GM20431 (cell line): ENCODE results near the gene HEG1.

Experiments used
- in situ Hi-C: fragments of 300-500 bp; cut with MseI, MboI; formaldehyde crosslinking; loops from one replicate; pipeline ENCODE4 v1.15.0; 2020; ENCODE audit warnings: low sequenced_read_pairs; ENCODE audit not compliant: unreplicated experiment

Gene HEG1

GRCh38 chr3:124928333-124929202, 127.2 kb downstream of the HEG1 start:
- in situ Hi-C loops, result no loop called here

DNA sequence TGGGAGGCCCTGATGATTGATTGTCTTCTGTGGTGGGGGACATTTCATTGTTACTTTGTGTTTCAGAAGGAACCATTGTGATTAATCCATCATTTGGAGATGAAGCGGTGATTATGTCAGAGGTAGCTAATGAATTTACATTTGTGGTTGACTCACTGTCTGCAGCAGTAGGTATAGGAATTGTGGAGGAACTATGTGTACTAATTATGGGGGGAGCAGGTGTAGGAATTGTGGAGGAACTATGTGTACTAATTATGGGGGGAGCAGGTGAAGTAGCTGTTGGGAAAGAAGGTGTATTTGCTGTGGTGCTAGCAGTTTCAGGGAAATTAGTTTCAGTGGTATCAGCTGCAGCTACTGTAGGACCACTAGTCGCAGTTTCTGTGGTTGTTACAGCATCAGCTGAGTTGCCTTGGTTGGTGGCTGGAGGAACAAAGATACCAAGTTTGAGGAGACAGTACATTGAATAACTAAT, 128.2 kb downstream of the HEG1 start:
- in situ Hi-C loops, result no loop called here

- in situ Hi-C loops, result no loop called here
Measured at GRCh38 chr3:124926426-124927101, 129.2 kb downstream of the HEG1 start.

DNA sequence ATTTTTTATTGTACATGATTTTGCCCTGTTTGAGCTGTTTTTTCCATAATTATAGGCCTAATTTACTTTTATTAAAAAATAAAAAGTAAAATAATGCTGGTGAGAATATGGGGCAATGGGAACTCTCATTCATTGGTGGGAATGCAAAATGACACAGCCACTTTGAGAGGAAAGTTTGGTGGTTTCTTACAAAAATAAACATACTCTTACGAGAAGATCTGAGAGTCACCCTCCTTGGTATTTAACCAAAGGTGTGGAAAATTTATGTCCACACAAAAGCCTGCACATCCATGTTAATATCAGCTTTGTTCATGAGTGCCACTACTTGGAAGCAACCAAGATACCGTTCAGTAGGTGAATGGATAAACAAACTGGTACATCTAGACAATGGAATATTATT, 131.1 kb downstream of the HEG1 start:
- in situ Hi-C loops, result no loop called here

- in situ Hi-C loops, result no loop called here
Measured at GRCh38 chr3:124923833-124924232, 132.0 kb downstream of the HEG1 start.

DNA sequence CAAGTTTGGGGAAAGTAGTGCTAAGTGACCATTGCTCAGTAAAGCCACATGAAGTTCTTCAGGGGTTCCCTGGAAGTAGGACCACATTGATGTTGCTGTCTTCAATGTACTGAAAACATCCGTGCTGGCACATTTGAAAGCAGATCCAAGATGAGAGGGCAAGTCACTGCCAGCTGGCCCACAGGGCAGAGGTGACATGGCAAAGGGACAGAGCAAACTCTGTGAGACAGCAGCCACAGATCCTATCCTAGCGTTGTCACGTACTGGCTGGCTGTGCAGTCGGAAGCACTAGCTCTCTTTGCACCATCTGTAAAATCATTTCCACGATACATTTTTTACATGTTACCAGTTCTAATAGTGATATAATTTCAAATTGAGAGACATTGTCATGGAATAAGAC, 135.1 kb downstream of the HEG1 start:
- in situ Hi-C loops, result no loop called here

DNA sequence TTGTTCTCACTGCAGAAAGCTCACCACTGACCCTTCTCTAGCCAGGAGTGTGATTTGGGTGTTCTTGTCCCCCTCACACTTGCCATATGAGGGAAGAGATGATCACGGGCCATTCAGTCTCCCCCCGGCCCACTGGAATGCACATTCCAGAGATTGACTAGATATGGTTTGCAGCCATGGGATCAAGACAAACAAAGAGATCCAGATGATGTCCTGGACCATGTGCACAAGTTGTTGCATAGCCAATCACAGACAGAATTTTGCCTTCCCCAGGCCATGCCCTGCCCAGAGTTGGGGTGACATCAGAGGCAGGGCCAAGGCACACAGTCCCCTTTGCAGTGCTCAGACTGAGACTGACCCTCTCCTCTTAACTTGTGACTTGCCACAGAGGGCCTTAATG, 136.0 kb downstream of the HEG1 start:
- in situ Hi-C loops, result no loop called here

DNA sequence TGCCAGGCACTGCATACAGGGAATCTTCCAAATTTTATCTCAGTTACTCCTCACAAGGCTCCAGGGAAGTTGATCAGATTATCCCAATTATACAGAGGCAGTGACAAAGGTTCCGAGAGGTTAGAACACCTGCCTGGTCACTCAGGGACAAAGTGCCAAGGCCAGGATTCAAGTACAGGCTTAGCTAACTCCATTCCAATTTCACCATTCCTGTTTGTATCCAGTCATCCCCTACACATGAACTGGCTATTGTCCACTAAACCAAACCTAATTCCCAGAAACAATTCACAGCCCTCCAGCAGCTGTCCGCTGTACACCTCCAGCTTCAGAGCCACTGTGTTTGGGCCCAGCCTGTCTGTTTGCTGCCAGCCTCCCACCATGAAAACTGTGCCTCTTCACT, 137.3 kb downstream of the HEG1 start:
- in situ Hi-C loops, result no loop called here

DNA sequence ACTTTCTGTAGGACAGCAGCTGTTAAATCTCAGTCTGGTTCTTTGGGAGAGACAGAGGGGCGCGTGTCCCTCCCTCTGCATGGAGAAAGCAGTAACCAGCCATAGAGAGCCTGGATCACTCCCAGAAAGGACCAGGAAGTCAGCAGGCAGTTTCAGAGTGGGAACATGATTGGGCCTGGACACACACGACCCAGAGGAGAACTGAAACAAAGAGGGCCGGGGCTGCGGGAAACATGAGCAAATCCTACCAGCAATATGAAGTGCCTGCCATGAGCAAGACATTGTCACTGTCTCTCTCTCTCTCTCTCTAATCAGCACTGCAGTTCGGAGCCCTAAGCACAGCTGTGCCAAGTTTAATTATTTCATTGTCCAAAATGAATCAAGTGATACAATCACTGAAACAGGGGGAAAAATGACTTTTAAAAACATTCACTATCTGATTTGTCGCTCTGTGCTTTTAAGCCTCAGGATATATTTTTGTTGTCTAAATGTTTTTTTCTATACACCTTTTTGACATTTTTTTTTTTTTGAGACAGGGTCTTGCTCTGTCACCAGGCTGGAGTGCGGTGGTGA, 138.9 kb downstream of the HEG1 start:
- in situ Hi-C loops, result no loop called here
